Mesenchymal stem cell (in vitro differentiated cells and primary cell): ENCODE measurements around the gene CRACR2A.

Experiments used
- DNase-seq: peaks from one replicate; pipeline ENCODE4 v3.0.0-alpha.2; 2013
- H2AFZ ChIP-seq: one replicate; pipeline ENCODE4 v1.6.1; 2013; ENCODE audit warnings: low read depth, mild to moderate bottlenecking, control low read depth, inconsistent platforms, low read length, moderate library complexity
- H2AK5ac ChIP-seq: 2 replicates; pipeline ENCODE4 v1.6.1; 2013; ENCODE audit warnings: low read length, moderate library complexity, mild to moderate bottlenecking, inconsistent platforms; ENCODE audit not compliant: severe bottlenecking
- H2BK120ac ChIP-seq: one replicate; pipeline ENCODE4 v1.6.1; 2013; ENCODE audit warnings: low read depth, mild to moderate bottlenecking, inconsistent platforms, low read length, moderate library complexity
- H2BK12ac ChIP-seq, 2 experiments: one replicate each; pipeline ENCODE4 v1.6.1; 2013; ENCODE audit warnings: inconsistent platforms in 2 of 2, low read length in 2 of 2, mild to moderate bottlenecking in 2 of 2, moderate library complexity in 2 of 2, control low read depth in 1 of 2
- H2BK15ac ChIP-seq: one replicate; pipeline ENCODE4 v1.6.1; 2013; ENCODE audit warnings: mild to moderate bottlenecking, low read depth, inconsistent platforms; ENCODE audit not compliant: poor library complexity, severe bottlenecking
- H2BK5ac ChIP-seq: 2 replicates; pipeline ENCODE4 v1.6.1; 2013; ENCODE audit warnings: low read depth, mild to moderate bottlenecking, low read length, control low read depth, inconsistent platforms; ENCODE audit not compliant: poor library complexity, severe bottlenecking
- H3K14ac ChIP-seq, 2 experiments: one replicate each; pipeline ENCODE4 v1.6.1; 2013; ENCODE audit warnings: inconsistent platforms in 2 of 2, low read length in 2 of 2, control low read depth in 1 of 2, mild to moderate bottlenecking in 1 of 2, moderate library complexity in 1 of 2
- H3K18ac ChIP-seq, 2 experiments: one replicate each; pipeline ENCODE4 v1.6.1; 2013; ENCODE audit warnings: inconsistent platforms in 2 of 2, low read length in 2 of 2, control low read depth in 1 of 2, low read depth in 1 of 2, mild to moderate bottlenecking in 1 of 2
- H3K23ac ChIP-seq, 2 experiments: one replicate each; pipeline ENCODE4 v1.6.1; 2013; ENCODE audit warnings: inconsistent platforms in 2 of 2, low read length in 2 of 2, mild to moderate bottlenecking in 2 of 2, moderate library complexity in 2 of 2, control low read depth in 1 of 2
- H3K27ac ChIP-seq: 2 replicates; pipeline ENCODE4 v1.5.1; 2013; ENCODE audit warnings: mild to moderate bottlenecking, moderate library complexity, low read length, control low read depth, inconsistent platforms; ENCODE audit not compliant: poor library complexity, severe bottlenecking
- H3K27me3 ChIP-seq, 2 experiments: 2 replicates each; pipeline versions ENCODE4 v1.6.1 to v1.7.0; 2013; ENCODE audit warnings: low read length in 2 of 2, mild to moderate bottlenecking in 2 of 2, moderate library complexity in 2 of 2, control low read depth in 1 of 2, inconsistent platforms in 1 of 2; ENCODE audit not compliant: control insufficient read depth in 1 of 2, insufficient read depth in 1 of 2
- H3K36me3 ChIP-seq, 2 experiments: 2 replicates each; pipeline versions ENCODE4 v1.6.1 to v1.7.0; 2013; ENCODE audit warnings: low read length in 2 of 2, control low read depth in 1 of 2, inconsistent platforms in 1 of 2, low read depth in 1 of 2, mild to moderate bottlenecking in 1 of 2; ENCODE audit not compliant: insufficient read depth in 2 of 2, control insufficient read depth in 1 of 2
- H3K4ac ChIP-seq, 2 experiments: one replicate each; pipeline ENCODE4 v1.6.1; 2013; ENCODE audit warnings: inconsistent platforms in 2 of 2, low read length in 2 of 2, mild to moderate bottlenecking in 2 of 2, moderate library complexity in 2 of 2, control low read depth in 1 of 2, low read depth in 1 of 2
- H3K4me1 ChIP-seq: 2 replicates; pipeline ENCODE4 v1.6.1; 2013; ENCODE audit warnings: low read depth, low read length, control low read depth; ENCODE audit not compliant: control insufficient read depth, insufficient read depth
- H3K4me2 ChIP-seq: 2 replicates; pipeline ENCODE4 v1.6.1; 2013; ENCODE audit warnings: low read length, mild to moderate bottlenecking, inconsistent platforms; ENCODE audit not compliant: poor library complexity, severe bottlenecking
- H3K4me3 ChIP-seq, 2 experiments: 2 replicates each; pipeline versions ENCODE4 v1.5.1 to v1.7.0; 2013; ENCODE audit warnings: low read length in 2 of 2, mild to moderate bottlenecking in 2 of 2, control low read depth in 1 of 2, low read depth in 1 of 2; ENCODE audit not compliant: insufficient read depth in 1 of 2
- H3K79me1 ChIP-seq: replicated peaks from 2 replicates; pipeline ENCODE4 v1.6.1; 2013; ENCODE audit warnings: mild to moderate bottlenecking, control low read depth, low read length, inconsistent platforms; ENCODE audit not compliant: poor library complexity, severe bottlenecking
- H3K9ac ChIP-seq: 2 replicates; pipeline ENCODE4 v1.7.0; 2013; ENCODE audit warnings: mild to moderate bottlenecking, low read length, moderate library complexity
- H3K9me3 ChIP-seq: 2 replicates; pipeline ENCODE4 v1.7.0; 2013; ENCODE audit warnings: mild to moderate bottlenecking, low read length; ENCODE audit not compliant: control insufficient read depth
- H4K8ac ChIP-seq: one replicate; pipeline ENCODE4 v1.6.1; 2013; ENCODE audit warnings: inconsistent platforms, mild to moderate bottlenecking, low read length, moderate library complexity
- H4K91ac ChIP-seq: one replicate; pipeline ENCODE4 v1.6.1; 2013; ENCODE audit warnings: mild to moderate bottlenecking, low read length, inconsistent platforms
- WGBS: methylation state at CpG from one replicate; pipeline ENCODE4 v1.1.7; 2013; ENCODE audit warnings: mixed read lengths; 5-methylcytosine and 5-hydroxymethylcytosine counted together

The CRACR2A gene

DNA sequence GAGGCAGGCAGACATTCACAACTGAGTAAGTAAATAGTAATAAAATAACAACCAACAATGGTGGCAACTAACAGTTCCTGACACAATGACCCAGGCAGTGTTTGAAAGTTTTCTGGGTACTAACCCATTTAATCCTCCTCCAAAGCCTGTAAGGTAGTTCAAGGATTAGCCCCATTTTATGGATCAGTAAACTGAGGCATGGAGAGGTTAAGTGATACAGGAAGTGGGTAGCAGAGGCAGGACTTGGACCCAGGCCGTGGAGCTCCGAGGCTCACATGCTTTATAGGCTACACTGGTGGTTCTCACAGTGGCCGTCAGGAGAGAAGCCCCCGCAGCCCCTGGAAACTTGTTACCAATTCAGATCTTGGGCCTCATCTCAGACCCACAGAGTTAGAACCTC is 17.5 kb downstream of the CRACR2A start:
- Histone ChIP-seq H3K4me3 (no peak overlapping the region), H3K36me3 (peaks cover 3 to 16% of the 10 kb centered on the region in 2 experiments), H3K4me2 (no peak overlapping the region), H3K4me1 (no peaks in the 10 kb centered on the region), H3K9ac (no peak overlapping the region), H2AK5ac (no peak overlapping the region), H3K27ac (no peak overlapping the region), H2BK120ac (no peak overlapping the region), H4K91ac (no peak overlapping the region), H3K4ac (no peak overlapping the region), H4K8ac (no peak overlapping the region), H3K79me1 (no peaks in the 10 kb centered on the region), H3K18ac (no peak overlapping the region), H3K9me3 (no peaks in the 10 kb centered on the region), H2BK15ac (no peak overlapping the region), H2BK5ac (no peak overlapping the region), H3K23ac (no peak overlapping the region), H2BK12ac (no peak overlapping the region), H2AFZ (no peak overlapping the region), H3K14ac (no peak overlapping the region), H3K27me3 (no peaks in the 10 kb centered on the region)
- 90% methylated on average over 4 of the region's 4 CpGs for WGBS
- no peak for DNase-seq

- Histone ChIP-seq H4K91ac (no peak overlapping the region), H3K23ac (no peak overlapping the region), H3K4ac (no peak overlapping the region), H3K9ac (no peak overlapping the region), H3K18ac (no peak overlapping the region), H2BK15ac (no peak overlapping the region), H3K4me2 (no peak overlapping the region), H2AK5ac (no peak overlapping the region), H3K14ac (no peak overlapping the region), H2AFZ (no peak overlapping the region), H3K4me1 (no peaks in the 10 kb centered on the region), H3K9me3 (no peaks in the 10 kb centered on the region), H3K27me3 (no peaks in the 10 kb centered on the region), H2BK12ac (no peak overlapping the region), H2BK5ac (no peak overlapping the region), H3K79me1 (no peaks in the 10 kb centered on the region), H3K4me3 (no peak overlapping the region), H3K36me3 (peaks cover 6 to 16% of the 10 kb centered on the region in 2 experiments), H4K8ac (no peak overlapping the region), H3K27ac (no peak overlapping the region), H2BK120ac (no peak overlapping the region)
- DNase-seq = no peak
- WGBS = 76% methylated on average over 4 of the region's 4 CpGs
Measured at GRCh38 chr12:3732901-3733300, 20.0 kb downstream of the CRACR2A start.

GRCh38 chr12:3730111-3730510 is 22.8 kb downstream of the CRACR2A start:
- Histone ChIP-seq H3K9ac (no peak overlapping the region), H3K27ac (no peak overlapping the region), H2BK5ac (no peak overlapping the region), H3K23ac (no peak overlapping the region), H3K9me3 (no peaks in the 10 kb centered on the region), H2AFZ (no peak overlapping the region), H3K27me3 (no peaks in the 10 kb centered on the region), H2BK15ac (no peak overlapping the region), H4K91ac (no peak overlapping the region), H3K36me3 (peaks cover 6 to 14% of the 10 kb centered on the region in 2 experiments), H3K4me2 (no peak overlapping the region), H4K8ac (no peak overlapping the region), H2BK120ac (no peak overlapping the region), H2AK5ac (no peak overlapping the region), H3K14ac (no peak overlapping the region), H3K4ac (no peak overlapping the region), H3K18ac (no peak overlapping the region), H3K4me3 (no peak overlapping the region), H3K4me1 (no peaks in the 10 kb centered on the region), H2BK12ac (no peak overlapping the region), H3K79me1 (no peaks in the 10 kb centered on the region)
- WGBS = 97% methylated on average over 5 of the region's 6 CpGs
- DNase-seq = no peak

GRCh38 chr12:3728686-3729085 is 24.2 kb downstream of the CRACR2A start:
- Histone ChIP-seq H2AFZ (no peak overlapping the region), H2BK120ac (no peak overlapping the region), H2AK5ac (no peak overlapping the region), H4K8ac (peak overlapping the region; percentile 16), H3K4ac (no peak overlapping the region), H3K23ac (no peak overlapping the region), H3K9ac (no peak overlapping the region), H4K91ac (no peak overlapping the region), H3K4me2 (no peak overlapping the region), H3K79me1 (no peaks in the 10 kb centered on the region), H3K36me3 (peaks cover 6 to 14% of the 10 kb centered on the region in 2 experiments), H3K27ac (no peak overlapping the region), H3K27me3 (no peaks in the 10 kb centered on the region), H3K4me3 (no peak overlapping the region), H3K9me3 (no peaks in the 10 kb centered on the region), H3K4me1 (peaks cover 6% of the 10 kb centered on the region), H2BK12ac (no peak overlapping the region), H3K18ac (no peak overlapping the region), H3K14ac (peak overlapping the region in 1 of 2 experiments; percentile 1), H2BK5ac (no peak overlapping the region), H2BK15ac (no peak overlapping the region)
- DNase-seq = no peak
- 79% methylated on average over 6 of the region's 6 CpGs for WGBS
